Stimulated activated CD8-positive, alpha-beta memory T cell treated with anti-CD3 and anti-CD28 coated beads, Interleukin-7, amount 100 ng/mL, for 1 hour (primary cell): ENCODE results near the gene ZNF322.

Experiments used
- DNase-seq, 2 donors: peaks; one replicate each; pipeline ENCODE4 v3.0.0-alpha.2; 2020; ENCODE audit warnings: low read depth in 2 of 2

Gene ZNF322

GRCh38 chr6:26588965-26589364, 70.6 kb downstream of the ZNF322 start:
- no peak for DNase-seq
